Mesodermal cell (in vitro differentiated cells): ENCODE data around the gene FRMD4A.

Experiments
- H3K27ac ChIP-seq: 2 replicates; pipeline ENCODE4 v1.7.0; 2013; ENCODE audit warnings: mild to moderate bottlenecking, low read depth, low read length, moderate library complexity; ENCODE audit not compliant: severe bottlenecking
- H3K36me3 ChIP-seq: 2 replicates; pipeline ENCODE4 v1.7.1; 2013; ENCODE audit warnings: mild to moderate bottlenecking, low read length, moderate library complexity; ENCODE audit not compliant: control insufficient read depth, insufficient read depth
- H3K4me1 ChIP-seq: one replicate; pipeline ENCODE4 v1.7.1; 2013; ENCODE audit warnings: mild to moderate bottlenecking, low read length; ENCODE audit not compliant: insufficient read depth, control insufficient read depth, poor library complexity, severe bottlenecking
- H3K4me3 ChIP-seq: 2 replicates; pipeline ENCODE4 v1.7.0; 2013; ENCODE audit warnings: low read length, control low read depth, mild to moderate bottlenecking; ENCODE audit not compliant: insufficient read depth, poor library complexity, severe bottlenecking; ENCODE audit errors: extremely low read depth
- H3K9me3 ChIP-seq: 2 replicates; pipeline ENCODE4 v1.7.1; 2013; ENCODE audit warnings: mild to moderate bottlenecking, low read length, moderate library complexity; ENCODE audit not compliant: control insufficient read depth
- WGBS, 2 experiments: methylation state at CpG; one replicate each; pipeline ENCODE4 v1.1.5; 2013; ENCODE audit warnings: missing lambda C conversion rate in 2 of 2; ENCODE audit not compliant: insufficient coverage in 2 of 2; 5-methylcytosine and 5-hydroxymethylcytosine counted together

Gene FRMD4A

GRCh38 chr10:13703101-13703818 lies 627.5 kb downstream of the FRMD4A start:
- peaks cover 62% of the 10 kb centered on the region for H3K36me3 ChIP-seq
- 89 to 97% methylated on average over 8 to 9 of the region's 15 CpGs for WGBS, 2 experiments
- H3K27ac ChIP-seq = no peak overlapping the region
- no peaks in the 10 kb centered on the region for H3K9me3 ChIP-seq
- peaks cover 33% of the 10 kb centered on the region for H3K4me1 ChIP-seq
- no peak overlapping the region for H3K4me3 ChIP-seq

GRCh38 chr10:13701157-13701919 lies 629.4 kb downstream of the FRMD4A start:
- Histone ChIP-seq H3K27ac (no peak overlapping the region), H3K36me3 (peaks cover 81% of the 10 kb centered on the region), H3K4me3 (no peak overlapping the region), H3K9me3 (no peaks in the 10 kb centered on the region), H3K4me1 (peaks cover 30% of the 10 kb centered on the region)
- 95 to 96% methylated on average over 12 to 14 of the region's 17 CpGs for WGBS, 2 experiments

- Histone ChIP-seq H3K9me3 (no peaks in the 10 kb centered on the region), H3K36me3 (peaks cover 88% of the 10 kb centered on the region), H3K4me1 (peaks cover 27% of the 10 kb centered on the region), H3K27ac (no peak overlapping the region), H3K4me3 (no peak overlapping the region)
- 90 to 96% methylated on average over 4 to 5 of the region's 10 CpGs for WGBS, 2 experiments
Measured at GRCh38 chr10:13700473-13701144, 630.1 kb downstream of the FRMD4A start.

GRCh38 chr10:13699216-13699615 lies 631.5 kb downstream of the FRMD4A start:
- Histone ChIP-seq H3K9me3 (no peaks in the 10 kb centered on the region), H3K27ac (no peak overlapping the region), H3K4me3 (no peak overlapping the region), H3K36me3 (peaks cover 94% of the 10 kb centered on the region), H3K4me1 (peaks cover 14% of the 10 kb centered on the region)
- WGBS, 2 experiments = 89% methylated on average over 9 to 10 of the region's 10 CpGs

- Histone ChIP-seq H3K4me3 (no peak overlapping the region), H3K27ac (no peak overlapping the region), H3K9me3 (no peaks in the 10 kb centered on the region), H3K36me3 (peaks cover 97% of the 10 kb centered on the region), H3K4me1 (peaks cover 11% of the 10 kb centered on the region)
- 82 to 91% methylated on average over 2 to 5 of the region's 6 CpGs for WGBS, 2 experiments
Measured at GRCh38 chr10:13698217-13698616, 632.5 kb downstream of the FRMD4A start.

- H3K4me1 ChIP-seq = peaks cover 11% of the 10 kb centered on the region
- H3K4me3 ChIP-seq = no peak overlapping the region
- H3K27ac ChIP-seq = no peak overlapping the region
- 97 to 100% methylated on average over 5 to 8 of the region's 9 CpGs for WGBS, 2 experiments
- no peaks in the 10 kb centered on the region for H3K9me3 ChIP-seq
- H3K36me3 ChIP-seq = peaks cover 96% of the 10 kb centered on the region
Measured at GRCh38 chr10:13696071-13696470, 634.7 kb downstream of the FRMD4A start.

GRCh38 chr10:13695588-13695987 lies 635.1 kb downstream of the FRMD4A start:
- H3K36me3 ChIP-seq = peaks cover 96% of the 10 kb centered on the region
- no peak overlapping the region for H3K27ac ChIP-seq
- H3K4me1 ChIP-seq = peaks cover 11% of the 10 kb centered on the region
- H3K9me3 ChIP-seq = no peaks in the 10 kb centered on the region
- WGBS, 2 experiments = 87 to 89% methylated on average over 11 to 13 of the region's 13 CpGs
- H3K4me3 ChIP-seq = no peak overlapping the region

GRCh38 chr10:13693783-13694700 lies 636.7 kb downstream of the FRMD4A start:
- H3K27ac ChIP-seq = no peak overlapping the region
- no peak overlapping the region for H3K4me3 ChIP-seq
- H3K4me1 ChIP-seq = peaks cover 11% of the 10 kb centered on the region
- peaks cover 96% of the 10 kb centered on the region for H3K36me3 ChIP-seq
- 93 to 97% methylated on average over 14 to 19 of the region's 21 CpGs for WGBS, 2 experiments
- no peaks in the 10 kb centered on the region for H3K9me3 ChIP-seq

GRCh38 chr10:13690281-13690825 lies 640.4 kb downstream of the FRMD4A start:
- 46 to 76% methylated on average over 7 to 8 of the region's 10 CpGs for WGBS, 2 experiments
- Histone ChIP-seq H3K4me3 (no peak overlapping the region), H3K9me3 (no peaks in the 10 kb centered on the region), H3K27ac (no peak overlapping the region), H3K4me1 (no peaks in the 10 kb centered on the region), H3K36me3 (peaks cover 89% of the 10 kb centered on the region)

- Histone ChIP-seq H3K36me3 (peaks cover 91% of the 10 kb centered on the region), H3K9me3 (no peaks in the 10 kb centered on the region), H3K27ac (peak overlapping the region; percentile 46), H3K4me1 (peaks cover 3% of the 10 kb centered on the region), H3K4me3 (no peak overlapping the region)
- 88 to 92% methylated on average over 3 of the region's 5 CpGs for WGBS, 2 experiments
Measured at GRCh38 chr10:13686331-13686752, 644.4 kb downstream of the FRMD4A start.
